ENCODE measurements around the gene PPP2R2C.

GRCh38 chr4:6416518-6417286 lies 55.7 kb downstream of the PPP2R2C start:
- TF ChIP-seq CTCF (IDR thresholded peaks at IDR 0.05) (no peak), ZFX (IDR thresholded peaks at IDR 0.05; ENCODE audit: borderline replicate concordance) (no peak)
